ENCODE measurements around the gene PTGDS.
A peak's percentile ranks its signal among the peaks of the same experiment; 100 is the strongest.

Gene PTGDS

DNA sequence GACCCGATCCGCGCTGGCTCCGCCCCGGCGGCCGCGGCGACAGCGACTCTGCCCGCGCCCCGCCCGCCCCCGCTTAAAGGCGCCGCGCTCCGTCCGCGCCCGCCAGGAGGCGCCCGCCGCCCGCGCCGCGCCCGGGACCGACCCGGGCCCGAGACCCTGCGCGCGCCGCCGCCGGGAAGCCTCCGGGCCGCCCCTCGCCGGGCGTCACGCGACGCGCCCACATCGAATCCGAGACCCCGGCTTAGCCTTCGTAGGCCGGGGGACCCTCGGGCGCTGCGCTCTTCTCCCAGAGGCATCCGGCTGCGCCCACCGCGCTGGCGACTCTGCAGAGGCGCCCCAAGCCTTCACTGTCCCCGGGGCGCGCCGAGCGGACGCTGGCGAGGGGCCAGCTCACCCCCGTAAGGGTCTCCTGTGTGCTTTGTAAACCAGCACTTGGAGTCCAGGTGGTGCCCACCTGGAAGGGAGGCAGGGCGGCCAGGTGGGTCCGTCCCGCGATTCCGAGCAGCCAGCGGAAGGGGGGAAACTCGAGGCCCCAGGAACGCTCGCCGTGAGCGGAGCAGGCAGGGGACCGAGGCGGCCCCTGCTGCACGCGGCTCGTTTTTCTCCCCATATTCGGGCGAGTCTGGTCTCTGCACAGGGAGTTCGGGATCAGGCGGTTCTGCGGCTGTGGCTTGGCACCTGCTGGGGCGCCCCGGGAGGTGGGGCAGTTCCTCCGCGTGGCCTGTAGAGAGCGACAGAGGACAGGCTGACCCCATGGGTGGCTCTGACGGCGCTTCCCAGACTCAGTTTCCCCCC, 51.2 kb downstream of the PTGDS start:
- peak overlapping the region; percentile 78 for H3K9ac ChIP-seq (ENCODE audit: low read depth, low read length)
- DNase-seq (peak; percentile 66), ATAC-seq (ENCODE audit: insufficient read depth, low read depth) (peak; percentile 73)
- peaks cover 8% of the 10 kb centered on the region for H4K20me1 ChIP-seq (ENCODE audit: insufficient read depth, low read length)
- H3K27me3 ChIP-seq (ENCODE audit: insufficient read depth, low read length, poor library complexity), result no peaks in the 10 kb centered on the region
- H2AFZ ChIP-seq (ENCODE audit: low read depth, low read length), result peak overlapping the region; percentile 98
- H3K79me2 ChIP-seq (ENCODE audit: insufficient read depth, low read length), result no peaks in the 10 kb centered on the region
- H3K4me1 ChIP-seq (ENCODE audit: insufficient read depth, low read length), result peaks cover 28% of the 10 kb centered on the region
- H3K4me3 ChIP-seq (ENCODE audit: low read depth in 1 of 2, low read length in 2 of 2), result peak overlapping the region; percentile 54 to 76
- no peak for TF ChIP-seq EZH2 (IDR thresholded peaks at IDR 0.05; ENCODE audit: borderline replicate concordance, low read depth, low read length, severe bottlenecking)
- TF ChIP-seq, protein P1, sequence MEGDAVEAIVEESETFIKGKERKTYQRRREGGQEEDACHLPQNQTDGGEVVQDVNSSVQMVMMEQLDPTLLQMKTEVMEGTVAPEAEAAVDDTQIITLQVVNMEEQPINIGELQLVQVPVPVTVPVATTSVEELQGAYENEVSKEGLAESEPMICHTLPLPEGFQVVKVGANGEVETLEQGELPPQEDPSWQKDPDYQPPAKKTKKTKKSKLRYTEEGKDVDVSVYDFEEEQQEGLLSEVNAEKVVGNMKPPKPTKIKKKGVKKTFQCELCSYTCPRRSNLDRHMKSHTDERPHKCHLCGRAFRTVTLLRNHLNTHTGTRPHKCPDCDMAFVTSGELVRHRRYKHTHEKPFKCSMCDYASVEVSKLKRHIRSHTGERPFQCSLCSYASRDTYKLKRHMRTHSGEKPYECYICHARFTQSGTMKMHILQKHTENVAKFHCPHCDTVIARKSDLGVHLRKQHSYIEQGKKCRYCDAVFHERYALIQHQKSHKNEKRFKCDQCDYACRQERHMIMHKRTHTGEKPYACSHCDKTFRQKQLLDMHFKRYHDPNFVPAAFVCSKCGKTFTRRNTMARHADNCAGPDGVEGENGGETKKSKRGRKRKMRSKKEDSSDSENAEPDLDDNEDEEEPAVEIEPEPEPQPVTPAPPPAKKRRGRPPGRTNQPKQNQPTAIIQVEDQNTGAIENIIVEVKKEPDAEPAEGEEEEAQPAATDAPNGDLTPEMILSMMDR (IDR thresholded peaks at IDR 0.05; ENCODE audit: borderline replicate concordance, extremely low read depth, low read length, poor library complexity, severe bottlenecking), result peak; percentile 61
- H3K36me3 ChIP-seq (ENCODE audit: insufficient read depth, low read length), result no peaks in the 10 kb centered on the region
- no peaks in the 10 kb centered on the region for H3K9me3 ChIP-seq (ENCODE audit: insufficient read depth, low read length, severe bottlenecking)
- peak overlapping the region; percentile 100 for H3K4me2 ChIP-seq (ENCODE audit: insufficient read depth, low read length)
- peak overlapping the region; percentile 56 for H3K27ac ChIP-seq (ENCODE audit: low read length)

DNA sequence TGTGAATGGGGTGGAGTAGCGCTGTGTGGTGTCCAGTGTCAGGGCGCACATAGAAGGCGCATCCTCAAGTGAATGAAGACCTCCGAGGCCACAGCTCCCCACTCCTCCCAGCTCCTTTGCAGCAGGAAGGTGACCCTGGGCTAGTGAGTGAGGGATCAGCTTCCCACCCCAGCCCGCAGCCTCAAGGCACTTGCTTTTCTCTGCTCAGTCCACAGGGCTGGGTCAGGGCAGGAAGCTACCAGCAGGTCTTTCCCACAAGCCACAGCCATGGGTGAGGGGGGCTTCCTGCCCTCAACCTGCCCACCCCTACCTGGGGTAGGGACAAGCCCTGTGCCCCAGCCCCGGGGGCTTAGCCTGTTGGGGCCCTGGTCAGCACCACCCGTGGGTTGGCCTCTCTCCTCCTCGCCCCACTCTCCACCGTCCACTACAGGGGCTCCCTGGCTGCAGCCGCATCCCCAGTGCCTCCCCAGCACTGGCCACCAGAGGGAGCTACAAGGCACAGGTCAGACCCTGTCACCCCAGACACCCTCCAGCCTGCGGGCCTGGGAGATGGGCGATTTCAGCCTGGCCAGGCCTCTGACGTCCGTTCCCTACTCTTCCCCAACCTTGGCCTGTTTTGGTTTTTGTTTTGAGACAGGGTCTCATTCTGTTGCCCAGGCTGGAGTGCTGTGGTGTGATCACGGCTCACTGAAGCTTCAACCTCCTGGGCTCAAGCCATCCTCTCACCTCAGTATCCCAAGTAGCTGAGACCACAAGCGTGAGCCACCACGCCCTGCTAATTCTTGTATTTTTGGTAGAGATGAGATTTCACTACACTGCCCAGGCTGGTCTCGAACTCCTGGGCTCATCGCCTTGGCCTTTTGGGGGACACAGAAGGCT, 52.0 kb downstream of the PTGDS start:
- ATAC-seq (ENCODE audit: insufficient read depth, low read depth), result peak; percentile 29; the same call in 2 of the 3 replicates
- H3K27ac ChIP-seq (ENCODE audit: low read length), result no peak overlapping the region; the same call in 1 of the 2 replicates
- H3K79me2 ChIP-seq (ENCODE audit: insufficient read depth, low read length), result no peaks in the 10 kb centered on the region
- H2AFZ ChIP-seq (ENCODE audit: low read depth, low read length), result no peak overlapping the region
- DNase-seq, result peak; percentile 47
- H3K4me2 ChIP-seq (ENCODE audit: insufficient read depth, low read length), result peak overlapping the region; percentile 100
- peak overlapping the region; percentile 78; the same call in 1 of the 2 replicates for H3K9ac ChIP-seq (ENCODE audit: low read depth, low read length)
- H3K4me1 ChIP-seq (ENCODE audit: insufficient read depth, low read length), result peaks cover 28% of the 10 kb centered on the region
- H3K36me3 ChIP-seq (ENCODE audit: insufficient read depth, low read length), result no peaks in the 10 kb centered on the region
- H4K20me1 ChIP-seq (ENCODE audit: insufficient read depth, low read length), result peaks cover 8% of the 10 kb centered on the region
- no peaks in the 10 kb centered on the region for H3K9me3 ChIP-seq (ENCODE audit: insufficient read depth, low read length, severe bottlenecking)
- TF ChIP-seq EZH2 (IDR thresholded peaks at IDR 0.05; ENCODE audit: borderline replicate concordance, low read depth, low read length, severe bottlenecking), result no peak
- TF ChIP-seq, protein P1 (IDR thresholded peaks at IDR 0.05; ENCODE audit: borderline replicate concordance, extremely low read depth, low read length, poor library complexity, severe bottlenecking), result peak; percentile 82
- H3K27me3 ChIP-seq (ENCODE audit: insufficient read depth, low read length, poor library complexity), result peaks cover under 1% of the 10 kb centered on the region
- H3K4me3 ChIP-seq (ENCODE audit: low read depth in 1 of 2, low read length in 2 of 2), result peak overlapping the region in 1 of 2 experiments; percentile 76; a peak in 2 of 4 replicates

DNA sequence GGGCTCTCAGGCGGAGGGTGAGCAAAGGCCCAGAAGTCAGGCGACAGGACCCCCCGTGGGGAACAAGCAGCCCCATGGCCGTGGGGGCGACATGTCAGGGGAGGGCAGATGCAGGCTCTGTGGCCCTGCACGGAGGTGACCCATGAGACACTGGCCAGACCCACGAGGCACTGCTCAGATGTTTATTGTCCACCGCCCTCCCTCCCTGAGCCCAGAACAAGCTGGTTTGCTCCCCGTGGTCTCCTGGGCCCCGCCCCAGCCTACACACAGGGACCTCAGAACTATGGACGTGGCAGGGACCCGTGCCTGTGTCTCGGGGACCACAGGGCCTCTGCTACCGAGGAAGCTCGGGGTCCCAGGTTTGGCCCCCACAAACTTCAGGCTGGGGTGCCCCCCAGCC, 52.7 kb downstream of the PTGDS start:
- Histone ChIP-seq H2AFZ (ENCODE audit: low read depth, low read length) (no peak overlapping the region), H3K36me3 (ENCODE audit: insufficient read depth, low read length) (no peaks in the 10 kb centered on the region), H3K27me3 (ENCODE audit: insufficient read depth, low read length, poor library complexity) (peaks cover 7% of the 10 kb centered on the region), H4K20me1 (ENCODE audit: insufficient read depth, low read length) (peaks cover 13% of the 10 kb centered on the region), H3K9ac (ENCODE audit: low read depth, low read length) (no peak overlapping the region), H3K9me3 (ENCODE audit: insufficient read depth, low read length, severe bottlenecking) (no peaks in the 10 kb centered on the region), H3K4me1 (ENCODE audit: insufficient read depth, low read length) (peaks cover 35% of the 10 kb centered on the region), H3K4me2 (ENCODE audit: insufficient read depth, low read length) (no peak overlapping the region), H3K27ac (ENCODE audit: low read length) (no peak overlapping the region), H3K79me2 (ENCODE audit: insufficient read depth, low read length) (no peaks in the 10 kb centered on the region), H3K4me3 (ENCODE audit: low read depth in 1 of 2, low read length in 2 of 2) (no peak overlapping the region)
- DNase-seq, result no peak
- ATAC-seq (ENCODE audit: insufficient read depth, low read depth), result no peak
- TF ChIP-seq, protein P1 (IDR thresholded peaks at IDR 0.05; ENCODE audit: borderline replicate concordance, extremely low read depth, low read length, poor library complexity, severe bottlenecking), result no peak
- TF ChIP-seq EZH2 (IDR thresholded peaks at IDR 0.05; ENCODE audit: borderline replicate concordance, low read depth, low read length, severe bottlenecking), result no peak

Measured in DND-41 (cell line).